ENCODE data around the gene ETV3L.

DNA sequence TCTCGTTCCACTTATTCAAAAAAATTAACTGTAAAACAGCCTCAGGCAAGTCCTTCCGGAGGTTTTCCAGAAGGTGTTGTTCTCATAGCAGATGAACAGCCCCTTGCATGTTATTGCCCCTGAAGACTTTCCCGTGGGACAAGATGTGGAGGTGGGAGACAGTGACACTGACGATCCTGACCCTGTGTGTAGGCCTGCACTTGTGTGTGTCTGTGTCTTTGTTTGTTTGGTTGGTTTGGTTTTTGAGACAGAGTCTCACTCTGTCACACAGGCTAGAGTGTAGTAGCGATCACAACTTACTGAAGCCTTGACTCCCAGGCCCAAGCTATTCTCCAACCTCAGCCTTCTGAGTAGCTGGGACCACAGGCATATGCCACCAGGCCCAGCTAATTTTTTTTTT lies 12.6 kb downstream of the ETV3L start:
- no peak for TF ChIP-seq POLR2AphosphoS5 (IDR thresholded peaks at IDR 0.05; ENCODE audit: low read depth, low read length)
- no peak for TF ChIP-seq POLR2A (IDR thresholded peaks at IDR 0.05; ENCODE audit: low read depth, low read length)
